GM21529 (cell line): ENCODE measurements around the gene UGT3A2.
"Not testable (repeated sequence)": the region's sequence is repeated elsewhere in the genome, so short reads cannot be mapped to it uniquely, and the experiment has no call there.

Source experiments
- ATAC-seq: cut with Tn5 transposase; IDR thresholded peaks from one replicate; pipeline ENCODE4 v1.9.1; 2021; ENCODE audit not compliant: unreplicated experiment

Gene UGT3A2

GRCh38 chr5:36055984-36056383 is 10.7 kb downstream of the UGT3A2 start:
- no peak for ATAC-seq

GRCh38 chr5:36054647-36055046 is 12.0 kb downstream of the UGT3A2 start:
- ATAC-seq, result no peak

GRCh38 chr5:36052538-36052937 is 14.1 kb downstream of the UGT3A2 start:
- ATAC-seq, result no peak

- ATAC-seq, result no peak
Observed at GRCh38 chr5:36049949-36050348, 16.7 kb downstream of the UGT3A2 start.

GRCh38 chr5:36047384-36048160 is 19.1 kb downstream of the UGT3A2 start:
- ATAC-seq, result no peak

GRCh38 chr5:36045895-36046294 is 20.8 kb downstream of the UGT3A2 start:
- no peak for ATAC-seq

GRCh38 chr5:36041537-36041845 is 25.2 kb downstream of the UGT3A2 start:
- ATAC-seq, result no peak

- no peak for ATAC-seq
Observed at GRCh38 chr5:36040651-36041536, 25.8 kb downstream of the UGT3A2 start.

GRCh38 chr5:36035696-36036095 is 31.0 kb downstream of the UGT3A2 start:
- ATAC-seq, result no peak

GRCh38 chr5:36034536-36035134 is 32.0 kb downstream of the UGT3A2 start:
- not testable (repeated sequence) for ATAC-seq

GRCh38 chr5:36033486-36033885 is 33.2 kb downstream of the UGT3A2 start:
- no peak for ATAC-seq

- no peak for ATAC-seq
Observed at GRCh38 chr5:36033047-36033446, 33.6 kb downstream of the UGT3A2 start.

- ATAC-seq, result no peak
Observed at GRCh38 chr5:36031223-36031622, 35.5 kb downstream of the UGT3A2 start.

- ATAC-seq, result no peak
Observed at GRCh38 chr5:36029914-36030313, 36.8 kb downstream of the UGT3A2 start.

GRCh38 chr5:36028816-36029465 is 37.7 kb downstream of the UGT3A2 start:
- no peak for ATAC-seq

- ATAC-seq, result no peak
Observed at GRCh38 chr5:36027711-36028110, 39.0 kb downstream of the UGT3A2 start.

- no peak for ATAC-seq
Observed at GRCh38 chr5:36026706-36027465, 39.8 kb downstream of the UGT3A2 start.

GRCh38 chr5:36022246-36022645 is 44.4 kb downstream of the UGT3A2 start:
- not testable (repeated sequence) for ATAC-seq

- not testable (repeated sequence) for ATAC-seq
Observed at GRCh38 chr5:36019584-36019983, 47.1 kb downstream of the UGT3A2 start.

GRCh38 chr5:36017622-36018021 is 49.1 kb downstream of the UGT3A2 start:
- no peak for ATAC-seq

GRCh38 chr5:36017004-36017403 is 49.7 kb downstream of the UGT3A2 start:
- ATAC-seq, result no peak
